A673 (cell line): Measurements from ENCODE around the gene TXNRD3.

Experiments
- CTCF ChIP-seq: fragments of 300-800, 200-600 bp; sonication (generic); conservative IDR thresholded peaks from 2 replicates; pipeline ENCODE4 v1.5.1; 2017; ENCODE audit warnings: low read depth, mild to moderate bottlenecking, antibody characterized with exemption, low read length, moderate library complexity, mixed read lengths
- EZH2 ChIP-seq: fragments of 200-600 bp; sonication (generic); IDR thresholded peaks from 2 replicates; pipeline ENCODE4 v1.6.1; 2017; ENCODE audit warnings: borderline replicate concordance, low read depth, mild to moderate bottlenecking, mixed read lengths, antibody characterized with exemption, low read length; ENCODE audit not compliant: poor library complexity, severe bottlenecking

DNA sequence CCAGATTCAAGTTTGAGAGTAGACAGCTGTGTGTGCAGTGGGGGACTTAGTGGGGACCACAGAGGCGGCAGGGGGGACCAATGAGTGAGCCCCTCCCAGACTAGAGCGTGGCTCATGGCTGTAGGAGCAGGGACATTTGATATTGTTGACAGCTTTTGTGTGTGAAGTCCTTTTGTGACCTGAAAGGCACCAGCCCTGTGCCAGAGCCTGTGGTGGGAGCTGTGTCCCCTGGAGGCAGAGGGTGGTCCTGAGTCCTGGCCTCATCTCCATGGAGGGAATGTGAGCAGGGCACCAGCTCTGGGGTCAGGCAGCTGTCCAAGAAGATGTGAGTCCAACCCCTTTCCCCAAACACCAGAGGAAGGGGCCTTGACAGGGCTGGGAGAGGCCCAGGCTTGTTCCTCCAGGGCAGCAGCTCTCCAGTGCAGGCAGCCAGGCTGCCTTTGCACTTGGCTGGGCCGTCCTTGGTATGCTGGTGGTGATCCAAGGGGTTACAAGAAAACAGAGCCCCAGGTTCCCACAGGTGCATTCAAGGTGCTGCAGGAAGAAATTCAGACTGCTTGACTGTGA, 86.1 kb downstream of the TXNRD3 start:
- TF ChIP-seq CTCF: no peak
- TF ChIP-seq EZH2: no peak
